Activated T-cell treated with anti-CD3 and anti-CD28 coated beads, Interleukin-2, amount 50 U/mL, for 4 hours (primary cell): ENCODE measurements around the gene GSS. TPM values are rescaled to one million over a fixed set of nuclear protein-coding genes. Genes with fewer than 3 reads are reported as not detected.

Experiments
- ATAC-seq, 2 donors: fragments of 200-7000 bp; cut with Tn5 transposase; one replicate each; pipeline ENCODE4 v1.10.0; 2021
- DNase-seq: peaks from one replicate; pipeline ENCODE4 v3.0.0-alpha.2; 2020
- H3K27me3 Mint-ChIP-seq: one replicate; pipeline ENCODE4 v1.8.0; 2021; ENCODE audit warnings: low read depth, mixed read lengths
- H3K36me3 Mint-ChIP-seq: one replicate; pipeline ENCODE4 v1.8.0; 2022; ENCODE audit warnings: mixed read lengths; ENCODE audit not compliant: insufficient read depth
- H3K4me1 Mint-ChIP-seq: one replicate; pipeline ENCODE4 v1.8.0; 2021; ENCODE audit warnings: low read depth, mixed read lengths
- H3K4me3 Mint-ChIP-seq: one replicate; pipeline ENCODE4 v1.8.0; 2021; ENCODE audit warnings: mild to moderate bottlenecking, moderate library complexity, mixed read lengths
- H3K9me3 Mint-ChIP-seq: one replicate; pipeline ENCODE4 v1.8.0; 2021; ENCODE audit warnings: mixed read lengths
- total RNA-seq, 3 donors: library from RNA; stranded (reverse); gene quantifications; one replicate each; pipeline ENCODE4 v1.2.1, GENCODE V29; 2021

Gene GSS
- total RNA-seq, 3 donors from 2014 or later, result 47.8 to 56.2 (median 51.3) TPM

DNA sequence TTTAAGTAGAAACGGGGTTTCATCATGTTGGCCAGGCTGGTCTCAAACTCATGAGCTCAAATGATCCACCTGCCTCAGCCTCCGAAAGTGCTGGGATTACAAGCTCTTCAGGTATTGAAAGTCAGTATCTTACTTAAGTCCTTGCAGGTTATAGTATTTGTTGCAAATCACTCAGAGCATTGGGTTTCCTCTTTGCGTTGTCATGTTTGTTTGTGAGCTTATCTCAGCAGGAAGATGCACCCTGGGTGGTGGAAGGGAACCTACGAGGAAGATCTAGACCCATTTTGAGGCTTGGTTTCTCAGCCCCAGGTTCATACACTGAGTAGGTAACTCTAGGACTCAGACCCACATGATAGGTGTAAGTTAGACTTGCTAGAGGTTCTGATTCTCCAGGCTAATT lies 18.6 kb upstream of the GSS start:
- no peak for DNase-seq

DNA sequence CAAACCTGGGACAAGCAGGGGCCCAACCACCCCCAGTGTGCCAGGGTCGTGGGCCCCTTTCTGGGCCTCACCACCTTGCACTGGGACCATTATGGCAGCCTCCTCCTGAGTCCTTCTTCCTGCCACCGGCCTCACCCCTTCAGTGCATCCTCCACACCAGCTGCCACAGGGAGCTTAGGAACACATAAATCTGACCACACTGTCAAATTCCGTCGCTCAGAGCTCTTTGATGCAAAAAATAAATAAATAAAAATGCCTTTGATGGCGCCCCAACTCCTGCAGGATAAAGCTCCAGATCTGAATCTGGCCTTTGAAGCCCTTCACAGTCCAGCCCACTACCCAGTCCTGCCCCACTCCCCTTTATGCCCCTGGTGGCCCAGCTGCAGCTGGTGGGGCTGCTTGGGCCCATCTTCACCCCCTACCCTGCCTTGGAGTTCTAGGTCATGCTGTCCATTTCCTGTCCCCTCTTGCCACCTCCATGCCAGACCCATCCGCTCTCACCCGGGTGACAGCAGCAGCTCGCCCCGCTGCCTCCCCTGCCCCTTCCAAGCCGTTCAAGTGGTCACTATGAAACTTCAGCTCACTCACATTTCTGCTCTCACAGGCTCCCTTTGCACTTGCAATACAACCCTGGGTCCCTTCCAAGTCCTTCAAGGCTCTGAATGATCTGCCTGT lies 16.1 kb upstream of the GSS start:
- no peaks in the 10 kb centered on the region for H3K4me1 Mint-ChIP-seq
- ATAC-seq, result no peak
- no peak overlapping the region for H3K4me3 Mint-ChIP-seq
- no peaks in the 10 kb centered on the region for H3K27me3 Mint-ChIP-seq
- DNase-seq, result no peak
- no peaks in the 10 kb centered on the region for H3K36me3 Mint-ChIP-seq
- no peaks in the 10 kb centered on the region for H3K9me3 Mint-ChIP-seq

More for the DNA sequence above, 18.6 kb upstream of the GSS start:
- no peaks in the 10 kb centered on the region for H3K36me3 Mint-ChIP-seq
- H3K9me3 Mint-ChIP-seq, result no peaks in the 10 kb centered on the region
- H3K4me3 Mint-ChIP-seq, result no peak overlapping the region
- H3K4me1 Mint-ChIP-seq, result no peaks in the 10 kb centered on the region
- peaks cover 7% of the 10 kb centered on the region for H3K27me3 Mint-ChIP-seq
- ATAC-seq, result no peak

DNA sequence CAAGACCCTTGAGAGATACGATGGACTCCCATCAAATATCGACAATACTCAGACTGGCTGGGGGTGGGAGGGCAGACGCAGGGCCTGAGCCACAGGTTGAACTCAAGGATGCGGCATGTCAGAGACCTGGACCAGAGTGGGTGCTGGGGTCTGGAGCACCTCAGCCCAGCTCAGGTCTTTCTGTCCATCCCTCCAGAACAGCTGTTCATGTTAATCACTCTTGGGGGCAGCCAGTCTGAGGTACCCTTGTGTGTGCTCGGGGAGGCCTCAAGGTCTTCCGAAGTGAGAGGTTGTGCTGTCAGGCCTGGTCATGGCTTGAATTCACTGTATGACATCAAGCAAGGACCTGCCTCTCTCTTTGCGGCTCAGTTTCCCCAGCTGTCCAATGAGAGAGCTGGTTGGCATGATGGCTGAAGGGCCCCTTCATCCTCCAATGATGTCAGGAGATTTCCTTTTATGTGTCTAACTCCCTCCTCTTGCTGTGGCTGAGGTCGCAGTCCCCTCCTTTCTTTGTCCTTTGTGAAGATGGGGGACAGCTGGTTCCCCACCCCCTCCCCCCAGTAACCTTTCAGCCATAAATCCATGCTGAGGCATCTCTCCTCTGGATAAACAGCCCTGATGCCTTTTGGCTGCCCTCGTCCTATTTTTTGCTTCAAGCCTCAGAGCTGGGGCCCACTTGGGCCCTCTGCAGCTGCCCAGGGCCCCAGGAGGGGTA lies 15.4 kb upstream of the GSS start:
- no peak for DNase-seq
- H3K36me3 Mint-ChIP-seq, result no peaks in the 10 kb centered on the region
- no peaks in the 10 kb centered on the region for H3K27me3 Mint-ChIP-seq
- no peaks in the 10 kb centered on the region for H3K9me3 Mint-ChIP-seq
- no peak overlapping the region for H3K4me3 Mint-ChIP-seq
- no peak for ATAC-seq
- no peaks in the 10 kb centered on the region for H3K4me1 Mint-ChIP-seq

DNA sequence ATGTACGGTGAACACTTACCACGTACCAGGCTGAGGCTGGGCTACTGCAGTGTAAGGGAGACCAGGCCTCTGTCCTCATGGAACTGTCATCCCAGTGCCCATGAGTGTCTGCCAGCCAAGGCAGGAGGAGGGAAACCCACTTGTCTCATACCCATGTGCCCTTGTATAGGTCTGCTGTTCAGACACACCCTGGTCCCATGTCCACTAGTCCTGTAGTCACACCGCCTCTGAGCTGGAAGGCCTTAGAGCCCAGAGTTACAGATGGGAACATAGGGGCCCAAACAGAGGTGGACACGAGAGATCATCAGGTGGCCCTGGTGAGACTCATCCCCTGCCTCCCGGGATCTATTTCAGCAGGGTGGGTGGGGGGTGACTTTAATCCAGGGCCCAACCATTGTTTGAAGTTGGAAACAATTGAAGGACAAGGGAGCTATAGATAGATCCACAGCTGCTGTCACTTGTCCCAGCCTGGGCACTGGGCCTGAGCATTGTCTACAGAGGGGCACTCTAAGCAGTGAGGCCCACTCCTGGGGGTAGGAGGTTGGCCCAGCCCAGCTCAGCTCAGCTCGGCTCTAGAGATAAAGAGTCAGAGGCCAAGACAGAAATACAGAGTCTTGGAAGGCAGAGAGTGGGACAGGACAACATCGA lies 14.7 kb upstream of the GSS start:
- no peaks in the 10 kb centered on the region for H3K9me3 Mint-ChIP-seq
- ATAC-seq (no peak), DNase-seq (no peak)
- no peaks in the 10 kb centered on the region for H3K36me3 Mint-ChIP-seq
- no peaks in the 10 kb centered on the region for H3K27me3 Mint-ChIP-seq
- H3K4me3 Mint-ChIP-seq, result no peak overlapping the region
- H3K4me1 Mint-ChIP-seq, result no peaks in the 10 kb centered on the region

DNA sequence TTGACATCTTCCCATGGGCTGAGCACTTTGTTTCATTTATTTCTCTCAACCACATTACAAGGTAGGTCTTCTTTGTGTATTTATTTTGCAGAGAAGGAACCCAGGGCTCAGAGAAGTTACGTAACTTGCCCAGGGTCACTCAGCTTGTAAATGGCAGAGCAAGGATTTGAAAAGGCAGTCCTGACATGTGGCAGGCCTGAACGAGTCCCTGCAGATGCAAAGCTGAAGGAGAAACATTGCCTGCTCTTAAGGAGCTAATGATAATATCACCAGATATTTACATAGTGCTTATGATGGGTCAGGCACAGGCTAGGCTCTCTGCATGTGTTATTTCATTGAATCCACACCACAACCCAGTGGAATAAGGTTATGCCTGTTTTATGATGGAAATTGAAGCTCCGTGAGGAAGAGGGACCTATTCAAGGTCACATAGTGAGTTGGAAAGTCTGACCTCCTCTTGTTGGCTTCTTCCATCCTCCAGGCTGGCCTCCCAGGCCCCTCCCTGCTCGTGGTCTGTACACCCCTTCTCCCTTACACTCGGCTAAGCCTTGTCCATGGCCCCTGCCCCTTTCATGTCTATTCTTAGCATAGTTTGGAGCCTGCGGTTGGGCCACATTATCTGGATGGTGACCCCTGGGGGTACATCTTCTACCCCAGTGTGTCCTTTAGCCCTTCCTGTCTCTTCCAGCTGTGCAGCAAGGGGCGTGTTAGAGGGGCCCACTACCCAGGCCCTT lies 12.6 kb upstream of the GSS start:
- no peaks in the 10 kb centered on the region for H3K4me1 Mint-ChIP-seq
- H3K36me3 Mint-ChIP-seq, result no peaks in the 10 kb centered on the region
- ATAC-seq, result no peak

DNA sequence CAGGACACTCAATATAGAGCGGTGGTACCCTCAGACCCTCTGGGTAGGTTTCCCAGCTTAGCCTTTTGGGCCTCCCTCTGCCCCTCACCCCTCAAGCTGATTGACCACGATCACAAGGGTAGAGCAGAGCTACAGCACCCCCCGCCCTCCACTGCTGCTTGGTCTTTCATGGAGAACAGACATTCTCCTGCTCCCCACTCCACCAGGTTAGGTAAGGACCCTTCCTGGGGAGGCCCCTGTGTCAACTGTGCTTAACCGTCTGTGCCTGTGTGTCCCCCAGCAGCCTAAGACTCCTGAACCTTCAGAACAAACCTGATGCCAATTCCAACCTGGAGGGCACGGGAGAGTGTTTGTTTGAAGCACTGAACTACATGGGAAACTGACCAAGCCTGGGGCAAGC lies 11.8 kb upstream of the GSS start:
- no peaks in the 10 kb centered on the region for H3K4me1 Mint-ChIP-seq
- no peak overlapping the region for H3K4me3 Mint-ChIP-seq
- no peaks in the 10 kb centered on the region for H3K27me3 Mint-ChIP-seq
- no peaks in the 10 kb centered on the region for H3K9me3 Mint-ChIP-seq
- ATAC-seq, result no peak
- no peak for DNase-seq
- no peaks in the 10 kb centered on the region for H3K36me3 Mint-ChIP-seq

More for the DNA sequence above, 12.6 kb upstream of the GSS start:
- H3K4me3 Mint-ChIP-seq, result no peak overlapping the region
- H3K27me3 Mint-ChIP-seq, result no peaks in the 10 kb centered on the region
- DNase-seq, result no peak
- no peaks in the 10 kb centered on the region for H3K9me3 Mint-ChIP-seq

DNA sequence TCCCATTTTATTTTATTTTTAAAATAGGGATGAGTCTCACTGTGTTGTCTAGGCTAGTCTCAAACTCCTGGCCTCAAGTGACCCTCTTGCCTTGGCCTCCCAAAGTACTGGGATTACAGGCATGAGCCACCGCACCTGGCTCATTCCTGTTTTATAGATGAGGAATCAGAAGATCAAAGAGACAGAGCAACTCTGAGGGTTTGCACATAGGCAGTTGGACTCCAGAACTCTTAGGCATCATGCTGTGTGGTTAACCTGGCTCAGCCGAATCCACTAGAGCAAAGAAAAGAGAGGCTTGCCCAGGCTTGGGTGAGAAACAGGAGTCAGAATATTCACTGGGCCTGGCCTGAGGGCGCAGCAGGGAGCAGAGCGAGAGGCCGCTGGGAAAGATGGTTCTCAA lies 9.4 kb upstream of the GSS start:
- Mint-ChIP-seq H3K4me1 (peaks cover 3% of the 10 kb centered on the region), H3K36me3 (no peaks in the 10 kb centered on the region), H3K9me3 (no peaks in the 10 kb centered on the region), H3K27me3 (no peaks in the 10 kb centered on the region), H3K4me3 (no peak overlapping the region)
- no peak for DNase-seq
- no peak for ATAC-seq

DNA sequence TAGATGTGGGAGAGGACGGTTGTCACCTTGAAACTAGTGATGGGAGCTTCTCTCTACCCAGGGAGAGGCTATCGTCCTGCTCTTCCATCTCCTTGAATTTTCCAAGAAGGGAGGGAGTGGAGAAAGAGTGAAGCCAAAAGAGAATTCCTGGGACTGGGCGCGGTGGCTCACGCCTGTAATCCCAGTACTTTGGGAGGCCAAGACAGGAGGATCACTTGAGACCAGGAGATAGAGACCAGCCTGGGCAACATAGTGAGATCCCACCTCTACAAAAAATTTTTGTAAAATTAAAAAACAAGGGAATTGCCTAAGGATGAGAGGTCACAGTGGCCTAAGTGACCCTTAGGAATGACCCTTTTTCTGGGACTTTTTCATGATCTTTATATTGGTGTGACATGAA lies 8.9 kb upstream of the GSS start:
- no peak overlapping the region for H3K4me3 Mint-ChIP-seq
- no peaks in the 10 kb centered on the region for H3K9me3 Mint-ChIP-seq
- H3K4me1 Mint-ChIP-seq, result peaks cover 3% of the 10 kb centered on the region
- H3K27me3 Mint-ChIP-seq, result no peaks in the 10 kb centered on the region
- no peak for ATAC-seq
- DNase-seq, result no peak
- H3K36me3 Mint-ChIP-seq, result no peaks in the 10 kb centered on the region

DNA sequence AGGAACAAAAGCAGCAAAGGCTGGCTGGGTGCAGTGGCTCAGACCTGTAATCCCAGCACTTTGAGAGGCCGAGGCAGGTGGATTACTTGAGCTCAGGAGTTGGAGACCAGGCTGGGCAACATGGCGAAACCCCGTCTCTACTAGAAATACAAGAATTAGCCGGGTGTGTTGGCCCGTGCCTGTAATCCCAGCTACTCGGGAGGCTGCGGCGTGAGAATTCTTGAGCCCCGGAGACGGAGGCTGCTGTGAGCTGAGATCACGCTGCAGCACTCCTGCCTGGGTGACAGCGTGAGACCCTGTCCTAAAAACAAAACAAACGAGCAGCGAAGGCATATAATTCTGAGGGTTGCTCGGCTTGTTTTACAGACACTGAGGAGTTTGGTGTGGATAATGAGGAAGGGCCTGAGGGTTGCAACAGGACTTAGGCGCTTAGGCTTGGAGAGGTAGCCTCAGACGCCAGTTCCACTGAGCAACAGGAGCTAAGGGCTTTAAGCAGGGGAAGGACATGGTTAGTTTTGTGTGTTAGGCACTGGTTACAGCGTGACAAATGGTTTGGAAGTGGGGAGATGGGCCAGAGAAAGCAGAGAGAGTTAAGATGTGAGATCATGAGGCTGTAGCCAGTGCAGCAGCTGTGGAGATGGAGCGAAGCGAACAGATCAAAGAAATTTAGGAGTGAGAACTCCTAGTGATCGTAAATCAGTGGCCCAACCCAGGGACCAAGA lies 1.3 kb upstream of the GSS start:
- ATAC-seq, result no peak
- Mint-ChIP-seq H3K27me3 (no peaks in the 10 kb centered on the region), H3K9me3 (no peaks in the 10 kb centered on the region), H3K4me1 (peaks cover 21% of the 10 kb centered on the region), H3K36me3 (no peaks in the 10 kb centered on the region), H3K4me3 (peak overlapping the region; percentile 93)
- DNase-seq, result no peak

DNA sequence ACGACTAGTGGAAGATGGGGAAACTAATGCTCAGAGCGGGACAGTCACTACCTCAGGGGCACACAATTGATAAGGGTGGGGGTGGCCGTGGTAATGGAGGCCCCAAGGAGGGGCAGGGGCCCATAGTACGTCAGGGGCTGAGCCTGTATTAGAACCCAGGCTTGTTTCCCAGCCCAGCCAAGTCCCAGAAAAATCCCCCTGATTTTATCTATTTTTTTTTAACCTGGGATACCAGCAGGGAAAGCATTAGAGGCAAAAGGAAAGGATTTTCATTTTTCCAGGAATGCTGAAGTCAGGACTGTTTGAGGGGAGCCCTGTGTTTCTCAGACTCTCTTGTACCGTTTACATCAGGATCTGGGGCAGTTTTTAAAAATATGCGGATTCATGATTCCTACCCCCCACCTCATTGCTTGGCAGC lies 444 bp upstream of the GSS start:
- Mint-ChIP-seq H3K36me3 (no peaks in the 10 kb centered on the region), H3K4me3 (peak overlapping the region; percentile 93), H3K27me3 (no peaks in the 10 kb centered on the region), H3K4me1 (peaks cover 21% of the 10 kb centered on the region), H3K9me3 (no peaks in the 10 kb centered on the region)
- no peak for ATAC-seq
- no peak for DNase-seq

DNA sequence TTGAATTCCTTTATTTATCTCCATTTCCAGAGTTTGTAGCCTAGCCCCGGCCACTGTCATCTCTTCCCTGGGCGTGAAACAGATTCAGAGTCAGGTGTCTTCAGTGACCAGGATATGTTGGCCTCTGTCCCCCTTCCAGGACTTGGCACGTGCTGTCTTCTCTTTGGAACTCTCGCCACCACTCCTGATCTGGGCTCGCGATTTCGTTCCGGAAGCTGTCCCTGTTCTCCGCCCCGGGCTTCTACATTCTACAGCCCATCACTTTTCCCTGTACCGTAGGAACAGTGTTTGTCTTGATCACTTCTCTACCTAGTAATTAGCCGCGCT lies 739 bp downstream of the GSS start:
- H3K4me3 Mint-ChIP-seq, result peak overlapping the region; percentile 93
- peaks cover 18% of the 10 kb centered on the region for H3K4me1 Mint-ChIP-seq
- peaks cover 5% of the 10 kb centered on the region for H3K36me3 Mint-ChIP-seq
- peak in 1 of 2 donors; percentile 5 for ATAC-seq
- H3K27me3 Mint-ChIP-seq, result no peaks in the 10 kb centered on the region
- H3K9me3 Mint-ChIP-seq, result no peaks in the 10 kb centered on the region
- DNase-seq, result no peak

DNA sequence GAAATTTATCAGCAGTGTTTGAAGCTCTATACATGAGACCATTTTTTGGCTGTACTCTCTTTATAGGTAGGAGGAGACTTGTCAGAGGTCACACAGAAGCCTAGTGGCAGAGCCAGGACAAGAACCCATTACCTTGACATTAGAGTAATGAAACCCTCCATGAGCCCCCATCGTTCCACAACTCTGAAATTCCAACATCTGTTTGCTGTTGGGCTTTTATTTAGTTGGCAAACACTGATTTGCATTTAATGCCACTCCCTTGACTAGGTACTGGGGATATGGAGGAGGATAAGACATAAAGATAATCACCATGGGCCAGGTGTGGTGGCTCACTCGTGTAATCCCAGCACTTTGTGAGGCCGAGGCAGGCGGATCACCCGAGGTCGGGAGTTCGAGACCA lies 1.6 kb downstream of the GSS start:
- ATAC-seq, result no peak
- no peaks in the 10 kb centered on the region for H3K9me3 Mint-ChIP-seq

DNA sequence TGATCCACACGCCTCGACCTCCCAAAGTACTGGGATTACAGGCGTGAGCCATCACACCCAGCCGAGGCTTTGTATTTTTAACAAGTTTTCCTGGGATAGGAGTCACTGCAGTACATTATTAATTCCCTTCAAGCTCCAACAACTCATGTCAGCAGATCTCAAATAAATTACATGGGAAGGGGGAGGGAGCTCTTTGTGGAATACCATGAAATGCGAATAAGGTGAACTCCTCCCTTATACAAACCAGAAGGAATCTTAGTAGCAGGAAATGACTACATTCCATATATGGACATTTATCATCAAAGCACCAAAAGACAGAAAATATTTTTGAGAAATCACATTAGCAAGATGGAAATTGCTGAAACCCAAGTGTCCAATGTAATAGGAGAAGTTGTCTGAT lies 2.9 kb downstream of the GSS start:
- no peak for ATAC-seq
- no peaks in the 10 kb centered on the region for H3K27me3 Mint-ChIP-seq
- no peak overlapping the region for H3K4me3 Mint-ChIP-seq
- peaks cover 15% of the 10 kb centered on the region for H3K36me3 Mint-ChIP-seq
- H3K4me1 Mint-ChIP-seq, result peaks cover 18% of the 10 kb centered on the region
- no peaks in the 10 kb centered on the region for H3K9me3 Mint-ChIP-seq
- no peak for DNase-seq

More for the DNA sequence above, 1.6 kb downstream of the GSS start:
- no peak for DNase-seq
- H3K36me3 Mint-ChIP-seq, result peaks cover 12% of the 10 kb centered on the region
- H3K4me1 Mint-ChIP-seq, result peaks cover 18% of the 10 kb centered on the region
- H3K4me3 Mint-ChIP-seq, result no peak overlapping the region
- no peaks in the 10 kb centered on the region for H3K27me3 Mint-ChIP-seq

DNA sequence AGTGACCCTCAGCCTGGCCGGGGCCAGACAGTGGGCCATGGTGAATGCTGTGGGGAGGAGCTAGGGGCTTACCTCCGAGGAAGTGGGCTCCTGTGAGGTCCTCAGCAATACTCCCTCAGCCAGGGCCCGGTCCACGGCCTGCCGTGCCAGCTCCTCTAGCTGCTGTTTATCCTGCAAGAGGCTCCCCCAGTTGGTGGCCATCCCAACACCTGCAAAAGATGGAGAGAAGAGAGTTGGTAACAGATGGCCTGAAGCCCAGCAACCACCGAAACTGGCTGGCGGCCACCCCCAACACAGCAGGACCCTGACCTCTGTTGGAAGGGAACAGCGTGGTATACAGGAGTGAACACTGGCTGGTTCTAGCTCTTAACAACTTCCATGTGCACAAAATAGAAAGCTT lies 4.0 kb downstream of the GSS start:
- no peak for ATAC-seq
- DNase-seq, result no peak
- Mint-ChIP-seq H3K4me1 (peaks cover 18% of the 10 kb centered on the region), H3K4me3 (no peak overlapping the region), H3K36me3 (peaks cover 15% of the 10 kb centered on the region), H3K27me3 (no peaks in the 10 kb centered on the region), H3K9me3 (no peaks in the 10 kb centered on the region)
